Effector memory CD4-positive, alpha-beta T cell (primary cell): ENCODE data around the gene BRD2.

Source experiments
- DNase-seq, 3 donors: peaks; one replicate each; pipeline ENCODE4 v3.0.0-alpha.2; 2020
- H3K27ac ChIP-seq: 2 replicates; pipeline ENCODE4 v1.7.0; 2013; ENCODE audit warnings: mild to moderate bottlenecking, low read length, moderate library complexity; ENCODE audit not compliant: insufficient read depth, poor library complexity, severe bottlenecking
- H3K27me3 ChIP-seq: replicated peaks from 2 replicates; pipeline ENCODE4 v1.7.0; 2013; ENCODE audit warnings: mild to moderate bottlenecking, low read length; ENCODE audit not compliant: insufficient read depth, control insufficient read depth, poor library complexity, severe bottlenecking
- H3K36me3 ChIP-seq: 2 replicates; pipeline ENCODE4 v1.7.0; 2013; ENCODE audit warnings: mild to moderate bottlenecking, low read length, moderate library complexity; ENCODE audit not compliant: control insufficient read depth, insufficient read depth
- H3K4me1 ChIP-seq: 2 replicates; pipeline ENCODE4 v1.7.0; 2013; ENCODE audit warnings: low read length, mild to moderate bottlenecking; ENCODE audit not compliant: control insufficient read depth, insufficient read depth, poor library complexity, severe bottlenecking
- H3K4me3 ChIP-seq: 2 replicates; pipeline ENCODE4 v1.7.0; 2013; ENCODE audit warnings: low read length, low read depth, mild to moderate bottlenecking; ENCODE audit not compliant: insufficient read depth, poor library complexity, severe bottlenecking
- H3K9me3 ChIP-seq: 2 replicates; pipeline ENCODE4 v1.7.0; 2013; ENCODE audit warnings: mild to moderate bottlenecking, low read length, moderate library complexity; ENCODE audit not compliant: control insufficient read depth

BRD2 gene

DNA sequence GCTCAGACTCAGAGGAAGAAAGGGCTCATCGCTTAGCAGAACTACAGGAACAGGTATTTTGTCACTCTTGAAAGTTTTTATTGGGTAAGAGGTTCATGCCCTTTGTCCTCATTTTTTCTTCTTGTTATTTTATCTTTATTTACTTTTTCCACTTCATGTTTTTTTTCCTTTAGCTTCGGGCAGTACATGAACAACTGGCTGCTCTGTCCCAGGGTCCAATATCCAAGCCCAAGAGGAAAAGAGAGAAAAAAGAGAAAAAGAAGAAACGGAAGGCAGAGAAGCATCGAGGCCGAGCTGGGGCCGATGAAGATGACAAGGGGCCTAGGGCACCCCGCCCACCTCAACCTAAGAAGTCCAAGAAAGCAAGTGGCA, 9.5 kb downstream of the BRD2 start:
- H3K27ac ChIP-seq, result peak overlapping the region; percentile 11
- peaks cover 77% of the 10 kb centered on the region for H3K36me3 ChIP-seq
- no peak overlapping the region for H3K4me3 ChIP-seq
- H3K27me3 ChIP-seq, result no peaks in the 10 kb centered on the region
- H3K9me3 ChIP-seq, result no peaks in the 10 kb centered on the region
- DNase-seq, result no peak
- peaks cover 26% of the 10 kb centered on the region for H3K4me1 ChIP-seq

DNA sequence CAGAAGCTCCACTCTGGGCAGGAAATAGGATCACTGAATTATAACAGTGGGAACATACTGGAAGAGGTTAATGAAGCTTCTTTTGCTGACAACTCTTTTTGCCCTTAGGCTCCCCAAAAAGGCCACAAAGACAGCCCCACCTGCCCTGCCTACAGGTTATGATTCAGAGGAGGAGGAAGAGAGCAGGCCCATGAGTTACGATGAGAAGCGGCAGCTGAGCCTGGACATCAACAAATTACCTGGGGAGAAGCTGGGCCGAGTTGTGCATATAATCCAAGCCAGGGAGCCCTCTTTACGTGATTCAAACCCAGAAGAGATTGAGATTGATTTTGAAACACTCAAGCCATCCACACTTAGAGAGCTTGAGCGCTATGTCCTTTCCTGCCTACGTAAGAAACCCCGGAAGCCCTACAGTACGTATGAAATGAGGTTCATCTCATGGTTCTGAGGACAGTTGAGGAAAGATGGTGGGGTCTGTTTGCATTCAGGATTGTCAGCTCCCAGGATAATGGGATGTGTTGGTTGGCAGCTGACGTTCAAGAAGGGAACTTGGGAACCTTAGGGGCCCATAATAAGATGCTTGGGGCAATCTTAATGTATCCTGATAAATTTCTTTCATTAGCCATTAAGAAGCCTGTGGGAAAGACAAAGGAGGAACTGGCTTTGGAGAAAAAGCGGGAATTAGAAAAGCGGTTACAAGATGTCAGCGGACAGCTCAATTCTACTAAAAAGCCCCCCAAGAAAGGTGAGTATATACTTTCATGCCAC, 11.5 kb downstream of the BRD2 start:
- Histone ChIP-seq H3K36me3 (peaks cover 68% of the 10 kb centered on the region), H3K4me3 (no peak overlapping the region), H3K27ac (no peak overlapping the region), H3K9me3 (no peaks in the 10 kb centered on the region), H3K4me1 (peaks cover 17% of the 10 kb centered on the region), H3K27me3 (no peaks in the 10 kb centered on the region)
- no peak for DNase-seq

DNA sequence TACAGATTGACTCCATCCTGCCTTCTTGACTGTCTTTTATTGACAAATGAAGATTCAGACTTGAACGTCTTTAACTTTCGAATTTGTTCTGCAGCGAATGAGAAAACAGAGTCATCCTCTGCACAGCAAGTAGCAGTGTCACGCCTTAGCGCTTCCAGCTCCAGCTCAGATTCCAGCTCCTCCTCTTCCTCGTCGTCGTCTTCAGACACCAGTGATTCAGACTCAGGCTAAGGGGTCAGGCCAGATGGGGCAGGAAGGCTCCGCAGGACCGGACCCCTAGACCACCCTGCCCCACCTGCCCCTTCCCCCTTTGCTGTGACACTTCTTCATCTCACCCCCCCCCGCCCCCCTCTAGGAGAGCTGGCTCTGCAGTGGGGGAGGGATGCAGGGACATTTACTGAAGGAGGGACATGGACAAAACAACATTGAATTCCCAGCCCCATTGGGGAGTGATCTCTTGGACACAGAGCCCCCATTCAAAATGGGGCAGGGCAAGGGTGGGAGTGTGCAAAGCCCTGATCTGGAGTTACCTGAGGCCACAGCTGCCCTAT, 12.2 kb downstream of the BRD2 start:
- DNase-seq, result no peak
- H3K4me1 ChIP-seq, result peaks cover 12% of the 10 kb centered on the region
- peaks cover 61% of the 10 kb centered on the region for H3K36me3 ChIP-seq
- no peaks in the 10 kb centered on the region for H3K9me3 ChIP-seq
- H3K4me3 ChIP-seq, result no peak overlapping the region
- H3K27ac ChIP-seq, result no peak overlapping the region
- H3K27me3 ChIP-seq, result no peaks in the 10 kb centered on the region

DNA sequence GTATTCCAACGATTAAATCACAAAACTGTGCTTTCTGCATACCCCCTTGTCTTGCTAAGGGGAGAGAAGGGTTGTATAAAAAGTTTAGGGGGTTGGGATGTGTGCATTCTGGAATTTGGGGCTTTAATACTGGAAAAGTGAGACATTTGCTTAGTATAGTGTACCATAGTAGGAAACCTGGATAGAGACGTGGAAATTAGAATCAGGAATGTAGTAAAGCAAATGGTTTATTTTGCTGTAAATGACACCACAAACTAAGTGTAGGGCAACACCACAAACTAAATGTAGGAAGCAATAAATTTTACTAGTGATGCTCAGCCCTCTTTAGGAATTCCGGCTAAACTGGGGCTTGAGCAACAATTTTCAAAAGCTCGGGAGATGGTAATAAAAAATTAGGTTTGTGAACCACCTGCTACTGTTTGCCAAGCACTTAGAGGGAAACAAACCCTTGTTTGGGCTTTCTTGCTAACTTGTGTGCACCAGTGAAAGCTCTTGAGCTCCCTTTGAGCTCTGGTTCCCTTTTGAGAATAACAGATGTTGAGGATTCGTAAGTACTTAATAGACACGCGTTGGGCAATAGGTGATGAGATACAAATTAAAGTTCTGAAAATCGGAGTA, 13.8 kb downstream of the BRD2 start:
- no peaks in the 10 kb centered on the region for H3K9me3 ChIP-seq
- H3K4me3 ChIP-seq, result no peak overlapping the region
- DNase-seq, result no peak
- no peak overlapping the region for H3K27ac ChIP-seq
- peaks cover 45% of the 10 kb centered on the region for H3K36me3 ChIP-seq
- H3K27me3 ChIP-seq, result no peaks in the 10 kb centered on the region
- H3K4me1 ChIP-seq, result no peaks in the 10 kb centered on the region

DNA sequence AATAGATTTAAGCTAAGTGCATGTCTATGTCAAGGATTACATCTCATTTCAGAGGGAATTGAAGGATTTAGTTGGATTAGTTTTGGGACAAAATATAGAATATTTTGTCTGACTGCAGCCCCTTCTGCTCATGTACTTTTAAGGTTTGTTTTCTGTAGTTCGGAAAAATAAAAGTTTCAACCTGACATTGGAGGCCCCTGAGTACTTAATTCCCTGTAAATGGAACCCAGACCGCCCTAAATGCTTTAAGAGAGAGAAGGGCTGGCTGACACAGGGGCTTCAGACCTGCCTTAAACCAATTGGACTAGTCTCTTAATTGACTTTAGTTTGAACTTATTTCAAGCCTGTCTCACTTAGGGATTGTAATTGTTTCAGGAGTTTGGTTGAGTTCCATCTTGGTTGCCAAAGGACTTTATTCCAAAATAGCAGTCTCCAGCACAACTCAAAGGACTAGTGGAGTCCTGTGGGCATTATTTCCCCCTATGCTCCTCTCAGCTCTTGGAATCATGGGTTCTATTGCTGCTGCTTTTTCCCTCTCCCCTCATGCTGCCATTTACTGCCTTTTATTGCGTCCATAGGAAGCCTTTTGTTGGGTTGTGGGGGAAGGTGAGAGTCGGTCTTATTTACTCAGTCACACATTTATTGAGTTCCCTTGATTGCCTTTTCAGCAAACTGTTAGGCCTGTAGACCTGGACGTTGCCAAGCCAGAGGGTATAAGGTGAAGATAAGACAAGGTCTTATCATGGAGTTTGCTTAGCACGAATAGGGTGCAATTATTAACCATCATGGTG, 14.5 kb downstream of the BRD2 start:
- no peaks in the 10 kb centered on the region for H3K9me3 ChIP-seq
- H3K36me3 ChIP-seq, result peaks cover 38% of the 10 kb centered on the region
- H3K4me3 ChIP-seq, result no peak overlapping the region
- DNase-seq, result no peak
- no peaks in the 10 kb centered on the region for H3K4me1 ChIP-seq
- no peak overlapping the region for H3K27ac ChIP-seq
- H3K27me3 ChIP-seq, result no peaks in the 10 kb centered on the region

DNA sequence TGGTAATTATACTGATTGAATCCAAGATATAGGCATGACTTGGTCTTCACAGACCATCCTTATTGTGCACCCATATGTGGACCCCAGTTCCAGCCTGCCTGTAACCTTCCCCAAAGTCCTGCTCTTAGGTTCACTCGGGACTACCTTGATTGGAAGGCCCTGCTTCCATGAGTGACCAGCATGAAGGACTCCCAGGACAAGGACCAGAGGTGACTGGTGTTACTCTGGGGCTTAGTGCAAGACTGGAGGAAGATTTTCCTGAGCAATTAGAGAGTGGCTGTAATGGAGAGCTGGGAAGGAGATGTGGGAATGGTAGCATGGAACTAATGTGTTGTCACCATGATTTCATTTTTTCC, 15.1 kb downstream of the BRD2 start:
- Histone ChIP-seq H3K4me1 (no peaks in the 10 kb centered on the region), H3K9me3 (no peaks in the 10 kb centered on the region), H3K27me3 (no peaks in the 10 kb centered on the region), H3K4me3 (no peak overlapping the region), H3K27ac (no peak overlapping the region), H3K36me3 (peaks cover 32% of the 10 kb centered on the region)
- DNase-seq, result no peak

DNA sequence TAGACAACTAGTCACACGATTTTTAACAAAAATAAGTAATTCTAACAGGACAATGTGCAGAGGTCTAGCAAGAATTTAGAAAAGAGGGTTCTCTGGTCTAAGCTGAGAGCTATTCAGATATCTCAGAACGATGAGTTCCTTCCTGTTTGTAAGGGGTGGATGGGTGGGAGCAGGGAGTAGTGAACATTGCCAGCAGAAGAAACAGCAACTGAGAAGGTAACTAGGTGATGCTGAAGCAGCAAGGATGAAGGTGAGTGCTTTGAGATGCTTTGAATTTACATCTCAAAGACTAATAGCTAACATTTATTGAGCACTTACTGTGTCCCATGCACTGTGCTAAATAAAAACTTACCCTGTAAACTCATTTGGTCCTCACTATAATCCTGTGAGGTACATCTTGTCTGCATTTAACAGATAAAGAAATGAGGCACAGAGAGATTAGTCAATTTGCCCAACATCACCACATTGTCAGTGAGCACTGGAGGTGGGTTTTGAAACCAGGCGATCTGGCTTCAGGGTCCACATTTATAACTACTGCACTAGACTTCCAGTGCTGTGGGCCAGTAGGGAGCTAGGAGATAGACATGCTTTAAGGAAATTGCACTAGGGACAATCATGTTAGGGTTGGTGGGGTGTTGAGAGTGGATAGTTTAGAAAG, 15.7 kb downstream of the BRD2 start:
- no peak for DNase-seq
- Histone ChIP-seq H3K36me3 (peaks cover 26% of the 10 kb centered on the region), H3K4me3 (no peak overlapping the region), H3K27me3 (no peaks in the 10 kb centered on the region), H3K4me1 (no peaks in the 10 kb centered on the region), H3K9me3 (no peaks in the 10 kb centered on the region), H3K27ac (no peak overlapping the region)

DNA sequence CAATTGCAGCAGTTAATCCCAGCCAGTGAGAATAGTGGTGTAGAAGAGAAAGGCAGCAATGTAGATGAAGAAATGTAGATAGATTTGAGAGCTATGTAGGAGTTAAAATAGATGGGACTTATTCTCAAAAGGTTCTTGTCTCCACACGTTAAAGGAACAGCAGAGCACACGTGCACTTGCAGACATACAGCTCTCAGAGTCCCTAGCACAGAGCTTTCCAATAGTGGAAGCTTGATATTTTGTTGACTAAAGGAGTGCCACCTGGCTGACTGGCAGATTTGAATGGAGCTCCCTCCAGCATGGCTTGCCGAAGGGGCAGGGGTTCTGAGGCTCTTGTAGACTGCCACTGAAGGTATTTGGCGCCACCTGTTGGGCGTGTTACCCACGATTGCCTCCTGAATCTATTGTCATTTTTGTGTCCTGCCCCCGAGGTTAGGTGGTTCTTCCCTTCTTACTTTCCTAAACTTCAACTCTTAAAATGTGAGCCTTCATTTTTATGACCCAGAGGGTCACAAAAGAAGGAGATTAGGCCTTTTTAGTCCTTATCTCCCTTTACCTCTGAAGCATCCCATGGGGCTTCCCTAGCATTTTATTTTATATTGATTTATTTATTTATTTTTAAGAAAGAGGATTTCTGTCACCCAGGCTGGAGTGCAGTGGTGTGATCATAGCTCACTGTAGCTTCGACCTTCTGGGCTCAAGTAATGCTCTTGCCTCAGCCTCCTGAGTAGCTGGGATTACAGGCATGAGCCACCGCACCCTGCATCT, 16.4 kb downstream of the BRD2 start:
- Histone ChIP-seq H3K4me1 (no peaks in the 10 kb centered on the region), H3K4me3 (no peak overlapping the region), H3K27me3 (no peaks in the 10 kb centered on the region), H3K36me3 (peaks cover 19% of the 10 kb centered on the region), H3K27ac (no peak overlapping the region), H3K9me3 (no peaks in the 10 kb centered on the region)
- DNase-seq, result peak; percentile 74 to 83 (median 74)

DNA sequence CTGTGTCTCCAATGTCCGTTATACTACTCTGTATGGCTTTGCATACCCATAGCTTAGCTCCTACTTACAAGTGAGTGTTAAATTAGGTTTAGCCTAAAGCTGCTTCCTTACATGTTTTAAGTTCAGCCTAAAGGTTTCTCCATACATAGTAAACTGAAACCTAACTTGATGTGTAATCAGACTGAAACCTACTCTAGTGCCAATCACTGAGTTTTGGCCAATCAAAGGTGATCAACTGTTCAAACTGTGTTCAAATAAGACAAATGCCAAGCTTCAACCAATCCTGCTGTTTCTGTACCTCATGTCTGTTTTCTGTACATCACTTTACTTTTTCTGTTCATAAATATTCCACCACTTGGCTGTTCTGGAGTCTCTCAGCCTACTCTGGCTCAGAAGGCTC, 21.0 kb downstream of the BRD2 start:
- no peaks in the 10 kb centered on the region for H3K9me3 ChIP-seq
- H3K27me3 ChIP-seq, result no peaks in the 10 kb centered on the region

More for the DNA sequence above, 21.0 kb downstream of the BRD2 start:
- no peaks in the 10 kb centered on the region for H3K4me1 ChIP-seq
- no peaks in the 10 kb centered on the region for H3K36me3 ChIP-seq
- H3K27ac ChIP-seq, result no peak overlapping the region
- no peak for DNase-seq
- H3K4me3 ChIP-seq, result no peak overlapping the region
